Esophagus squamous epithelium (tissue), 5 donors: Measurements from ENCODE around the gene ANKS1A. TPM values are rescaled to one million over a fixed set of nuclear protein-coding genes. Genes with fewer than 3 reads are reported as not detected.

Source experiments
- DNase-seq: peaks from one replicate; lab custom pipeline; 2025; lab: John Stamatoyannopoulos, UW
- H3K27ac ChIP-seq, 4 donors: fragments of 200-600 bp; sonication (generic); one replicate each; pipeline ENCODE4 v1.5.1; 2016 to 2019; ENCODE audit warnings: mild to moderate bottlenecking in 1 of 4
- H3K27me3 ChIP-seq, 4 donors: fragments of 200-600 bp; sonication (generic); 1 replicate in 3 of 4; 2 replicates in 1 of 4; pipeline versions ENCODE4 v1.5.1 to v1.6.0; 2017 to 2021; ENCODE audit warnings: antibody characterized with exemption in 1 of 4
- H3K36me3 ChIP-seq, 3 donors: fragments of 200-600 bp; sonication (generic); one replicate each; pipeline ENCODE4 v1.5.1; 2016 to 2019
- H3K4me1 ChIP-seq, 3 donors: fragments of 200-600 bp; sonication (generic); one replicate each; pipeline ENCODE4 v1.5.1; 2017 to 2019
- H3K4me3 ChIP-seq, 4 donors: fragments of 200-600 bp; sonication (generic); 1 replicate in 3 of 4; 2 replicates in 1 of 4; pipeline ENCODE4 v1.5.1; 2016 to 2019; ENCODE audit warnings: mild to moderate bottlenecking in 2 of 4, moderate library complexity in 1 of 4
- H3K9me3 ChIP-seq, 3 donors: fragments of 200-600 bp; sonication (generic); one replicate each; pipeline ENCODE4 v1.5.1; 2016 to 2019
- POLR2A ChIP-seq, 4 donors: fragments of 450-650 bp; IDR thresholded peaks; one replicate each; pipeline ENCODE4 v1.6.1; 2017; ENCODE audit warnings: antibody characterized with exemption in 4 of 4, mild to moderate bottlenecking in 4 of 4, moderate library complexity in 3 of 4
- WGBS, 2 donors: methylation state at CpG; one replicate each; pipeline ENCODE4 v1.1.5; 2018; 5-methylcytosine and 5-hydroxymethylcytosine counted together
- intact Hi-C: fragments of 100-400 bp; cut with DNase I; formaldehyde crosslinking; loops from one replicate; pipeline ENCODE4 v1.15.0; 2022
- total RNA-seq, 4 donors: library from RNA; depleted of rRNA; stranded (reverse); fragments of >200 nt; gene quantifications; one replicate each; pipeline ENCODE4 v1.1.0, GENCODE V29; 2016
- TF ChIP-seq, protein P1 (sequence below), 6 experiments: fragments of 450-650 bp in 4 of 6; fragments of 200-600 bp in 2 of 6; sonication (generic) in 2 of 6; IDR thresholded peaks; one replicate each; pipeline ENCODE4 v1.5.1; 2016 to 2019; ENCODE audit warnings: antibody characterized with exemption in 6 of 6, mild to moderate bottlenecking in 4 of 6, moderate library complexity in 4 of 6
- donor health status: DM: yes; HTN: yes; CAD: no.

The ANKS1A gene
- total RNA-seq, 4 donors from 2014 or later, result 12.6 to 27.1 (median 17.5) TPM

- H3K4me1 ChIP-seq, result peaks cover 16 to 65% (median 36%) of the 10 kb centered on the region in 3 donors
Observed at GRCh38 chr6:35053701-35054100, 164.6 kb downstream of the ANKS1A start.

GRCh38 chr6:35054106-35054742 lies 165.2 kb downstream of the ANKS1A start:
- intact Hi-C loops, result no loop called here
- no peak overlapping the region for H3K4me3 ChIP-seq
- no peaks in the 10 kb centered on the region for H3K27me3 ChIP-seq
- TF ChIP-seq, protein P1, sequence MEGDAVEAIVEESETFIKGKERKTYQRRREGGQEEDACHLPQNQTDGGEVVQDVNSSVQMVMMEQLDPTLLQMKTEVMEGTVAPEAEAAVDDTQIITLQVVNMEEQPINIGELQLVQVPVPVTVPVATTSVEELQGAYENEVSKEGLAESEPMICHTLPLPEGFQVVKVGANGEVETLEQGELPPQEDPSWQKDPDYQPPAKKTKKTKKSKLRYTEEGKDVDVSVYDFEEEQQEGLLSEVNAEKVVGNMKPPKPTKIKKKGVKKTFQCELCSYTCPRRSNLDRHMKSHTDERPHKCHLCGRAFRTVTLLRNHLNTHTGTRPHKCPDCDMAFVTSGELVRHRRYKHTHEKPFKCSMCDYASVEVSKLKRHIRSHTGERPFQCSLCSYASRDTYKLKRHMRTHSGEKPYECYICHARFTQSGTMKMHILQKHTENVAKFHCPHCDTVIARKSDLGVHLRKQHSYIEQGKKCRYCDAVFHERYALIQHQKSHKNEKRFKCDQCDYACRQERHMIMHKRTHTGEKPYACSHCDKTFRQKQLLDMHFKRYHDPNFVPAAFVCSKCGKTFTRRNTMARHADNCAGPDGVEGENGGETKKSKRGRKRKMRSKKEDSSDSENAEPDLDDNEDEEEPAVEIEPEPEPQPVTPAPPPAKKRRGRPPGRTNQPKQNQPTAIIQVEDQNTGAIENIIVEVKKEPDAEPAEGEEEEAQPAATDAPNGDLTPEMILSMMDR (IDR thresholded peaks at IDR 0.05), result no peak
- no peak for TF ChIP-seq POLR2A (IDR thresholded peaks at IDR 0.05)
- 88 to 95% methylated on average over 8 of the region's 8 CpGs for WGBS, 2 donors
- H3K9me3 ChIP-seq, result no peaks in the 10 kb centered on the region
- peaks cover 13 to 65% (median 30%) of the 10 kb centered on the region in 3 donors for H3K4me1 ChIP-seq
- no peak for DNase-seq
- H3K36me3 ChIP-seq, result peaks cover 0 to 83% (median 12%) of the 10 kb centered on the region in 3 donors
- peak overlapping the region in 3 of 4 donors; percentile 82 to 88 (median 82) for H3K27ac ChIP-seq

More at GRCh38 chr6:35053701-35054100, 164.6 kb downstream of the ANKS1A start:
- Histone ChIP-seq H3K4me3 (no peak overlapping the region), H3K9me3 (no peaks in the 10 kb centered on the region), H3K36me3 (peaks cover 0 to 78% (median 12%) of the 10 kb centered on the region in 3 donors), H3K27me3 (no peaks in the 10 kb centered on the region), H3K27ac (peak overlapping the region; percentile 63 to 88 (median 82))
- no peak for DNase-seq
- intact Hi-C loops, result no loop called here
- 93 to 100% methylated on average over 2 of the region's 3 CpGs for WGBS, 2 donors
- no peak for TF ChIP-seq POLR2A (IDR thresholded peaks at IDR 0.05)
- TF ChIP-seq, protein P1 (IDR thresholded peaks at IDR 0.05), result no peak

DNA sequence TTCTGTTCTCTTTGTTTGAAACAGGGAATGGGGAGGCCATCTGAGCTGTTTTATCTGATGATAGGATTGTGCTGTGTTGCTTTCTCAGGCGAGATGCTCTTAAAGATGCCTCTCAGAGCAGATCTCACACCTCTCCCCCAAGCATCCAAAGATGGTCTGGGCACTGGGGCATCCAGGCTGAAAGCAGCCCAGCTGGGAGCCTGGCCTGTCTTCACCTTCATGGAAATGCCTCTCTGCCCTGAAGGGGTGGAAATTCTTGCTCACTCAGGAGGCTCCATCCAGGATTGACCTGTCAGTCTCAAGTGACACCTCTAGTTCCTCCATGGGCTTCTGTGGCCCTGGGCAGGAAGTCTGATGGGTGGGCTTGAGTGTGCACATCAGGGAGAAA lies 165.7 kb downstream of the ANKS1A start:
- H3K4me3 ChIP-seq, result no peak overlapping the region
- H3K9me3 ChIP-seq, result no peaks in the 10 kb centered on the region
- H3K36me3 ChIP-seq, result peaks cover 2 to 88% (median 12%) of the 10 kb centered on the region in 3 donors
- TF ChIP-seq, protein P1 (IDR thresholded peaks at IDR 0.05), result no peak
- TF ChIP-seq POLR2A (IDR thresholded peaks at IDR 0.05), result no peak
- peak overlapping the region in 3 of 4 donors; percentile 15 to 82 (median 82) for H3K27ac ChIP-seq
- no peaks in the 10 kb centered on the region for H3K27me3 ChIP-seq
- no peak for DNase-seq
- peaks cover 11 to 64% (median 29%) of the 10 kb centered on the region in 3 donors for H3K4me1 ChIP-seq
- WGBS, 2 donors, result 80 to 100% methylated on average over 1 of the region's 1 CpG
- intact Hi-C loops, result no loop called here

DNA sequence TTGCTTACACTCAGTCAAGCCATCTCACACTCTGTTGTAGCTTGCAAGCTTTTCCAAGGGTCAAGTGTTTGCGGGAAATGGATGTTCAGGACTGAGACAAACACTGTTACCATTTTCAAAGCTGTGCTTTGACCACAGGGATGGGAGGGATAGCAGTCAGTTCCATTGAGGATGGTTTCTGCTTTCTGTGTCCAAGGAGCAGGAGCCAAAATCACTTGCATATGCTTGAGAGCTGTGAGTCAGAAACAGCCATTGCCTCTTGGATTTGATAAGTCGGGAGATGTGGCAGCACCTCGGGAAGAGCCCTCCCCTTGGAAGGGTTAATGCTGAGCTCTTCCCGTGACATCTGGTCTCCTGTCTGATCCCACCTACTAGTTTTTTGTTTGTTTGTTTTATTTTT lies 166.8 kb downstream of the ANKS1A start:
- H3K4me1 ChIP-seq, result peaks cover under 1 to 53% (median 20%) of the 10 kb centered on the region in 3 donors
- peaks cover 12 to 94% (median 17%) of the 10 kb centered on the region in 3 donors for H3K36me3 ChIP-seq
- H3K4me3 ChIP-seq, result no peak overlapping the region
- peak overlapping the region in 2 of 4 donors; percentile 15 to 82 for H3K27ac ChIP-seq
- H3K9me3 ChIP-seq, result no peaks in the 10 kb centered on the region
- TF ChIP-seq, protein P1 (IDR thresholded peaks at IDR 0.05), result no peak
- H3K27me3 ChIP-seq, result no peaks in the 10 kb centered on the region
- WGBS, 2 donors, result 85 to 94% methylated on average over 3 to 4 of the region's 4 CpGs
- intact Hi-C loops, result no loop called here
- no peak for DNase-seq

DNA sequence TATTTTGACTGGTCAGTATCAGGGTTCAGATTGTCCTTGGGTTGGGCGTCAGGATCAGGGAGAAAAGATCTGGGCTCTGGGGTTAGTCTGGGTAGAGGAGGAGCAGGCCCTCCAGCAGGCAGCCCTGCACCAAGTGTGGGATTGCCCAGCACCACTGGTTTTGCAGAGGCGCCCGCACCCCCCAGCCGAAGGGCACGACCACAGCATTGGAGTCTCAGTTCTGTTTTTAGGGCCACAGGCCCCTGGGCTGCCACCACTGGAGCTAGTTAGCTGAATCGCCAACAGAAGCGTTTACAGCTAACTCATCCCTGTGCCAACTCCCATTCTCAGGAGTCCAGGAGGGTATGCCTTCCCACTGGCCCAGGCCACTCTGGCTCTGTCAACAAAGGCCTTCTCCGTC lies 167.9 kb downstream of the ANKS1A start:
- Histone ChIP-seq H3K36me3 (peaks cover 17 to 94% (median 21%) of the 10 kb centered on the region in 3 donors), H3K9me3 (no peaks in the 10 kb centered on the region)
- intact Hi-C loops, result no loop called here

More for the DNA sequence above, 167.9 kb downstream of the ANKS1A start:
- peaks cover 0 to 42% (median 18%) of the 10 kb centered on the region in 3 donors for H3K4me1 ChIP-seq
- no peak overlapping the region for H3K4me3 ChIP-seq
- no peak for DNase-seq
- 79 to 83% methylated on average over 4 of the region's 8 CpGs for WGBS, 2 donors
- H3K27me3 ChIP-seq, result no peaks in the 10 kb centered on the region
- peak overlapping the region in 3 of 4 donors; percentile 46 to 61 (median 47) for H3K27ac ChIP-seq
- TF ChIP-seq, protein P1 (IDR thresholded peaks at IDR 0.05), result no peak
- TF ChIP-seq POLR2A (IDR thresholded peaks at IDR 0.05), result no peak
